RWPE1 (cell line): ENCODE data around the gene KCNK10.

Experiments used
- CTCF ChIA-PET: fragments of 350-600 bp; sonication (Branson Sonifier 250); formaldehyde crosslinking; extraction: SDS; loops from one replicate; lab custom pipeline; 2021; lab: Yijun Ruan, JAX
- POLR2A ChIA-PET: fragments of 400-600 bp; formaldehyde crosslinking; extraction: SDS; loops from one replicate; lab custom pipeline; 2020; ENCODE audit warnings: antibody characterized with exemption; ENCODE audit not compliant: low non-redundant PET; lab: Yijun Ruan, JAX
- DNase-seq: peaks from one replicate; pipeline ENCODE4 v3.0.0; 2012; ENCODE audit warnings: low spot score
- H3K27ac ChIP-seq: fragments of 450-650 bp; 2 replicates; pipeline ENCODE4 v1.5.1; 2017
- TF ChIP-seq, protein P1 (sequence below): fragments of 450-650 bp; conservative IDR thresholded peaks from 2 replicates; pipeline ENCODE4 v1.5.1; 2017; ENCODE audit warnings: low read depth, mild to moderate bottlenecking

The KCNK10 gene

DNA sequence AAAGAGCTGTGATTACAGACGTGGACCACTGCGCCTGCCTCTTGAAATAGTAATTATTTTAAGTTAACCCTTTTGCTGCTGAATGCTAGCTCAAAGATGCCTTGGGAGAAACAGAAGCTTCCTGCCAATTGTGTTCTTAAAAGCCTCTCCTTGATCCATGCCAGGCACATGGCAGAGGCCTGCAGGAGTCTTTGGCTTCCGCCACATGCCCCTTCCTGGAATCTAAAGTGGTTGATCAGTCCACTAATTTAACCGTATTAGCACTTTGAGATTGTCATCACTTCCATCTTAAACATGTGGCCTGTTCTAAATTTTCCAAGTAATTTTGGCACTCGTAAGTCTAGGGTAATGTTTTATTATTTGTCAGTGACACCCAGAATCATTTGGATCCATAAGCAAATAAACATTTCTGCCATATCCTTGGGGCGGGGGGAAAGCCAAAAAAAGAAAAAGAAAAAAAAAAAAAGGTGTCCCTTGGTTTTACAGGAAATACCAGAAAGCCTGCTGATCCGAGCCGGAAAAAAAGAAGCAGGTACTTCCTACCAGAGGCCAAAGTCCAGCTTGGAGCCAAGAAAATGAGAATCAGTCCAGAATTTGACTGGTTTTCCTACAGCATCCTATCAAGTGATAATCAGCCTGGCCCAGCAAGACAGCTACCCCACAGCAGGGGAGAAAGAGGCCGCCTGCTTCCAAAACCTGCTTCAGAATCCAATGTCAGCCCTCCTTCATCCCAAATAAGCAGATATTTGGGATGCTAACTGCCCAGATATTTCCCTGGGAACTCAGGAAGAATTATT lies 104.8 kb downstream of the KCNK10 start:
- CTCF ChIA-PET: interaction anchor here (0.7 kb wide), 1 partner anchor 151 kb away, joined by 4 read pairs; no protein-coding TSS in a partner anchor
- no peak for DNase-seq
- H3K27ac ChIP-seq: no peak overlapping the region
- POLR2A ChIA-PET: no interaction called here
- TF ChIP-seq, protein P1, sequence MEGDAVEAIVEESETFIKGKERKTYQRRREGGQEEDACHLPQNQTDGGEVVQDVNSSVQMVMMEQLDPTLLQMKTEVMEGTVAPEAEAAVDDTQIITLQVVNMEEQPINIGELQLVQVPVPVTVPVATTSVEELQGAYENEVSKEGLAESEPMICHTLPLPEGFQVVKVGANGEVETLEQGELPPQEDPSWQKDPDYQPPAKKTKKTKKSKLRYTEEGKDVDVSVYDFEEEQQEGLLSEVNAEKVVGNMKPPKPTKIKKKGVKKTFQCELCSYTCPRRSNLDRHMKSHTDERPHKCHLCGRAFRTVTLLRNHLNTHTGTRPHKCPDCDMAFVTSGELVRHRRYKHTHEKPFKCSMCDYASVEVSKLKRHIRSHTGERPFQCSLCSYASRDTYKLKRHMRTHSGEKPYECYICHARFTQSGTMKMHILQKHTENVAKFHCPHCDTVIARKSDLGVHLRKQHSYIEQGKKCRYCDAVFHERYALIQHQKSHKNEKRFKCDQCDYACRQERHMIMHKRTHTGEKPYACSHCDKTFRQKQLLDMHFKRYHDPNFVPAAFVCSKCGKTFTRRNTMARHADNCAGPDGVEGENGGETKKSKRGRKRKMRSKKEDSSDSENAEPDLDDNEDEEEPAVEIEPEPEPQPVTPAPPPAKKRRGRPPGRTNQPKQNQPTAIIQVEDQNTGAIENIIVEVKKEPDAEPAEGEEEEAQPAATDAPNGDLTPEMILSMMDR: no peak

DNA sequence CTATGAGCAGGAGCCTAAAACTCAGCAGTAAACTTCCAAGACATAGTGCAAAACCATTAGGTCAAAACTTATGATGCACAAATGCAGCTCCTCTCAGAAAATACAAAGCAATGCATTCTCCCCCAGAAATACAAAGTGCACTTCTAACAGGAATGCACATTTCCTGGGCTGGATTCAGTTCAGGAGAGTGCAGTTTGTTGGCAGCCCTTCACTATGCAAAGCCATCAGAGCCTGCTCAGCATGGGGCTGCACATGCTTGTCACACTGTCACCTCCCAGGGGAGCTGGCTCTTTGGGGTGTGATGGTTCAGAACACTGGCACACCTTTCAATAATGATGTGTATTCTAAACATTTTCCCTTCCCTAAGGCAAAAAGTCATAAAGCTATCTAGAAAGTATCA lies 110.4 kb downstream of the KCNK10 start:
- ChIA-PET POLR2A (interaction anchor here (0.5 kb wide), 1 partner anchor 327 kb away, joined by 4 read pairs; no protein-coding TSS in a partner anchor), CTCF (no interaction called here)
- DNase-seq: no peak
- TF ChIP-seq, protein P1: no peak
- no peak overlapping the region for H3K27ac ChIP-seq

DNA sequence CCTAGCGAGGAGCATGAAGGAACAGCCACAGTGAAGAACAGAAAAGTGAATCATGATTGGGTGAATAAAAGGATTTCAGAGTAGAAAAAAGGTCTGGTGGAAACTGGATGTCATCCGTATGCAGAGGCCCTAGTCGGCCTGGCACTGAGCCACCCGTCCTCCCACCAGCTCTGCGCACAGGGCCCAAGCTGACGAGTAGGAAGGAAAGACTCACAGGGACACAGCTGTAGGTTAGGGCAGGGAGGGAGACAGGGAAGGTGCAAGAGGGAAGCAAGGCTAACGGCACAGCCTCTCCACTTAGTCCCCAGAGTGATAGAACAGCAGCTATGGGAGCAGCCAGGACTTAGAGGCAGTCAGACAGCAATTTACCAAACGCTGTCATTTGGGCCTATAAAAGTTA lies 112.6 kb downstream of the KCNK10 start:
- TF ChIP-seq, protein P1: no peak
- no peak overlapping the region for H3K27ac ChIP-seq
- CTCF ChIA-PET: no interaction called here
- POLR2A ChIA-PET: no interaction called here
- no peak for DNase-seq

DNA sequence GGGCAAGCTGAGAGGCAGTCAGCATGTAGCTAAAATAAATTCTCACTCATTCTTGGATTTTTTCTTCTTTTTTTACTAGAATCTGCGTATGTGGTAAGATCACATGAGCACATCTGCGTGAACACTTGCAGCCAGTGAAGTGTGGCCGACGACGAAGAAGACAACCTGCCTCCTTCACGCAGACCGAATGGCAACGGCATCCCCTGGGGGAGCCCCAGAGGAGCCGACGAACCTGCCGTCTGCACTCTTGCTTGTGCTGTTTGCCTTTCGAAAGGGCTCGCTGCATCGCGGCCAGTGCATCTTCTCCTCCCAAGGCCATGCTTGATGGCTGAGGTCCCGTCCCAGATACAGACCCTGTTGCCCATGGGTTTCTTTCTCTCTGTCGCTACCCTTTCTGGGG lies 113.8 kb downstream of the KCNK10 start:
- ChIA-PET POLR2A (no interaction called here), CTCF (no interaction called here)
- DNase-seq: no peak
- no peak overlapping the region for H3K27ac ChIP-seq
- TF ChIP-seq, protein P1: no peak

DNA sequence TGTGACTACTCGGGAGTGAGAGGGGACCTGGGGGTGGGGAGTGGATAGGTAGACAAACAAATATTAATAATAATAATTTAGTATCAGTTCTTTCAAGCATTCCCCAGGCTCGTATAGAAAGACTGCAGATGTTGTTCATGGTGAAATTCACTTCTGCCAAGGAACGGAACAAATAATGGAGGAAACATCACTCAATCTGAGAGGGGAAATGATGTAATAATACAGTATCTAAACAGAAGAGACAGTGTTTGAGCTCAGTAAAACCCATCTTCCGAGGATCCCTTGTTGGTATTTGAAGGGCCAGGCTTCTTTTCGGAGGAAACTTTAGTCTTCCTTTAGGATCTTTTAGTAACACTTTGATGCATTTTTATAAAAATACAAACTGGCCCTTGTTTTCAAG lies 114.2 kb downstream of the KCNK10 start:
- POLR2A ChIA-PET: no interaction called here
- H3K27ac ChIP-seq: no peak overlapping the region
- TF ChIP-seq, protein P1: no peak
- CTCF ChIA-PET: no interaction called here
- no peak for DNase-seq

DNA sequence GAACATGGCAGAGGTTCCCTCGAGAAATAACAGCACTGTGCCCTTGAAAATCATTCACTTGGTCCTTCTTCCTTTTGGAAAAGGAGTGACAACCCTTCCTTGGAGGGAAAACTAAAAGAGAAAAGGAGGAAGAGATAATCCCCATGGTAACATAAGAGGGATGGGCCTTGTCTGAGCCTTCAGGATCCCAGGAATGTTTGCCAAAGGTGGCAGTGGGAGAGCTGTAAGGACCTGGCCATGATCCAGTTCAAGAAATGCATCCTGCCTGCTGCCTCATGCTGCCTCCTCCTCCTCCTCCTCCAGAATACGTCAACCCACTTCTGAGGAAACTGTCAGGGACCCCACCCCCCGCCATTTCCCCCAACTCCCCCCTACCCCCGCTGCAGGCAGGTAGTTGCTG lies 118.8 kb downstream of the KCNK10 start:
- DNase-seq: no peak
- H3K27ac ChIP-seq: no peak overlapping the region
- ChIA-PET POLR2A (no interaction called here), CTCF (interaction anchor here (1.2 kb wide), 1 partner anchor 15 kb away, joined by 6 read pairs; no protein-coding TSS in a partner anchor)
- TF ChIP-seq, protein P1: no peak
